ENCODE measurements around the gene EXOC5. TPM values are rescaled to one million over a fixed set of nuclear protein-coding genes. Genes with fewer than 3 reads are reported as not detected.
"Not testable (repeated sequence)": the region's sequence is repeated elsewhere in the genome, so short reads cannot be mapped to it uniquely, and the experiment has no call there.

Gene EXOC5
- polyA plus RNA-seq, 1 donor (not counting 4 experiments of a cell fraction or from before 2014, with no cell fraction given) = 48.2 TPM

DNA sequence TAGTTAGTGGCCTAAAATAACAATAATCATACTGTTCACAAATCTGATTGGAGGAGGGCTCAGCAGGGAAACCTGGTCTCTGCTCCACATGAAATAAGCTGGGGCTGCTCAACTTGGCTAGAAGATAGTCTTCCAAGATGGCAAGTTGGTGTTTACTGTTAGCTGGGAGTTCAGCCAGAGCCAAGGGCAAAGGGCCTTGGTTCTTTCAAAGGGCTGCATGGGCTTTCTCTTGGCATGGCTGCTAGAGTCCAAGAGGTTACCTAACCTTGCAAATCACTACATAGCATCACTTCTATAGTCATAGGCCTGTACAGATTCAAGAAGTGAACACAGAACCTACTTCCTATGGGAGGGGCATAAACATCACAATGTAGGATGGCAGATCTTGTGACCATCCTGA, 7.1 kb downstream of the EXOC5 start:
- peaks cover 83% of the 10 kb centered on the region for H3K79me2 ChIP-seq (ENCODE audit: control insufficient read depth, insufficient read depth, low read length)
- DNase-seq (ENCODE audit: low read depth, low spot score) (no peak), FAIRE-seq (no peak)
- H3K27ac ChIP-seq (ENCODE audit: control insufficient read depth, insufficient read depth, low read length) = no peak overlapping the region
- peaks cover 2% of the 10 kb centered on the region for H4K20me1 ChIP-seq (ENCODE audit: control insufficient read depth, extremely low read depth, insufficient read depth, low read length)
- dilution Hi-C loops (cut with MboI; ENCODE audit: extremely low pct_ligation_motif_present, low sequenced_read_pairs) = no loop called here
- no peak overlapping the region for H3K4me2 ChIP-seq (ENCODE audit: control insufficient read depth, extremely low read depth, insufficient read depth, low read depth, low read length)
- H3K4me3 ChIP-seq (ENCODE audit: control insufficient read depth in 2 of 3, extremely low read depth in 1 of 3, insufficient read depth in 2 of 3, low read depth in 1 of 3, low read length in 3 of 3) = no peak overlapping the region
- H3K9me1 ChIP-seq (ENCODE audit: control insufficient read depth, extremely low read depth, insufficient read depth, low read length) = peaks cover 2% of the 10 kb centered on the region
- no peaks in the 10 kb centered on the region for H3K27me3 ChIP-seq (ENCODE audit: control insufficient read depth, extremely low read depth, insufficient read depth, low read length)
- H3K9me3 ChIP-seq (ENCODE audit: control insufficient read depth, low read depth, low read length) = no peaks in the 10 kb centered on the region
- no peak overlapping the region for H3K9ac ChIP-seq (ENCODE audit: control insufficient read depth, extremely low read depth, insufficient read depth, low read length)
- TF ChIP-seq EZH2 (IDR thresholded peaks at IDR 0.05; ENCODE audit: low read length) = no peak
- no peak for TF ChIP-seq CTCF (optimal IDR thresholded peaks at IDR 0.05 in 1 of 3, IDR thresholded peaks at IDR 0.05 in 1 of 3, conservative IDR thresholded peaks at IDR 0.05 in 1 of 3; ENCODE audit: extremely low read depth in 1 of 3, insufficient read depth in 2 of 3, low read length in 3 of 3)
- H3K4me1 ChIP-seq (ENCODE audit: control insufficient read depth, extremely low read depth, insufficient read depth, low read length) = peaks cover 2% of the 10 kb centered on the region
- H2AFZ ChIP-seq (ENCODE audit: control insufficient read depth, low read length) = no peak overlapping the region
- H3K36me3 ChIP-seq (ENCODE audit: control insufficient read depth in 2 of 2, extremely low read depth in 1 of 2, insufficient read depth in 2 of 2, low read length in 2 of 2) = no peaks in the 10 kb centered on the region

DNA sequence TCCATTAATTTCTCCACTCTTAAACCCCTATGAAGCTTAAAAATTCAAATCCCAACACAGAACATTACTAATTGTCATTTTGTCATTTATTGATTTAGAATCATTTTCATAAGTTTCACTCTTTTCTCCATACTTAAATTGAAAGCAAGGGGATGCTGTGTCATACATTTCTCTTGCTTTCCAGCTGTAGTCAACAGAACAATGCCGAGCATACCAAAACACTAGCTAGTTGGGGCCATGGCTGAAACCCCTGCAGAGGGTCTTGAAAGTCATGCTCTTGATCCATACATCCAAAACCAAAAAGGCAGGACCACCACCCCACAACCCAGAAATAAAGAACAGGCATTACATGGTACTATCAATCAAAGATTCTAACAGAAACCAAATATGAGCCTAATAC, 9.0 kb downstream of the EXOC5 start:
- H3K27ac ChIP-seq (ENCODE audit: control insufficient read depth, insufficient read depth, low read length) = no peak overlapping the region
- no peak overlapping the region for H3K9ac ChIP-seq (ENCODE audit: control insufficient read depth, extremely low read depth, insufficient read depth, low read length)
- no peak overlapping the region for H2AFZ ChIP-seq (ENCODE audit: control insufficient read depth, low read length)
- peaks cover 2% of the 10 kb centered on the region for H3K9me1 ChIP-seq (ENCODE audit: control insufficient read depth, extremely low read depth, insufficient read depth, low read length)
- peaks cover 84% of the 10 kb centered on the region for H3K79me2 ChIP-seq (ENCODE audit: control insufficient read depth, insufficient read depth, low read length)
- FAIRE-seq (no peak), DNase-seq (ENCODE audit: low read depth, low spot score) (no peak)
- H4K20me1 ChIP-seq (ENCODE audit: control insufficient read depth, extremely low read depth, insufficient read depth, low read length) = peaks cover 2% of the 10 kb centered on the region
- TF ChIP-seq CTCF (optimal IDR thresholded peaks at IDR 0.05 in 1 of 3, IDR thresholded peaks at IDR 0.05 in 1 of 3, conservative IDR thresholded peaks at IDR 0.05 in 1 of 3; ENCODE audit: extremely low read depth in 1 of 3, insufficient read depth in 2 of 3, low read length in 3 of 3) (no peak), EZH2 (IDR thresholded peaks at IDR 0.05; ENCODE audit: low read length) (no peak)
- no peaks in the 10 kb centered on the region for H3K9me3 ChIP-seq (ENCODE audit: control insufficient read depth, low read depth, low read length)
- no peaks in the 10 kb centered on the region for H3K36me3 ChIP-seq (ENCODE audit: control insufficient read depth in 2 of 2, extremely low read depth in 1 of 2, insufficient read depth in 2 of 2, low read length in 2 of 2)
- no peaks in the 10 kb centered on the region for H3K27me3 ChIP-seq (ENCODE audit: control insufficient read depth, extremely low read depth, insufficient read depth, low read length)
- no peak overlapping the region for H3K4me3 ChIP-seq (ENCODE audit: control insufficient read depth in 2 of 3, extremely low read depth in 1 of 3, insufficient read depth in 2 of 3, low read depth in 1 of 3, low read length in 3 of 3)
- no peak overlapping the region for H3K4me2 ChIP-seq (ENCODE audit: control insufficient read depth, extremely low read depth, insufficient read depth, low read depth, low read length)
- H3K4me1 ChIP-seq (ENCODE audit: control insufficient read depth, extremely low read depth, insufficient read depth, low read length) = no peaks in the 10 kb centered on the region
- dilution Hi-C loops (cut with MboI; ENCODE audit: extremely low pct_ligation_motif_present, low sequenced_read_pairs) = no loop called here

DNA sequence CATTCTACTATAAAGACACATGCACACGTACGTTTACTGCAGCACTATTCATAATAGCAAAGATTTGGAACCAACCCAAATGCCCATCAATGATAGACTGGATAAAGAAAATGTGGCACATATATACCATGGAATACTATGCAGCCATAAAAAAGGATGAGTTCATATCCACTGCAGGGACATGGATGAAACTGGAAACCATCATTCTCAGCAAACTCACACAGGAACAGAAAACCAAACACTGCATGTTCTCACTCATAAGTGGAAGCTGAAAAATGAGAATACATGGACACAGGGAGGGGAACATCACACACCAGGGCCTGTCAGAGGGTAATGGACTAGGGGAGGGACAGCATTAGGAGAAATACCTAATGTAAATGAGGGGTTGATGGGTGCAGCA, 10.5 kb downstream of the EXOC5 start:
- H3K27me3 ChIP-seq (ENCODE audit: control insufficient read depth, extremely low read depth, insufficient read depth, low read length); H3K27ac ChIP-seq (ENCODE audit: control insufficient read depth, insufficient read depth, low read length); H3K4me3 ChIP-seq (ENCODE audit: control insufficient read depth in 2 of 3, extremely low read depth in 1 of 3, insufficient read depth in 2 of 3, low read depth in 1 of 3, low read length in 3 of 3); FAIRE-seq; H3K4me1 ChIP-seq (ENCODE audit: control insufficient read depth, extremely low read depth, insufficient read depth, low read length); H3K9me3 ChIP-seq (ENCODE audit: control insufficient read depth, low read depth, low read length); DNase-seq (ENCODE audit: low read depth, low spot score); H2AFZ ChIP-seq (ENCODE audit: control insufficient read depth, low read length); H3K36me3 ChIP-seq (ENCODE audit: control insufficient read depth in 2 of 2, extremely low read depth in 1 of 2, insufficient read depth in 2 of 2, low read length in 2 of 2); H3K9ac ChIP-seq (ENCODE audit: control insufficient read depth, extremely low read depth, insufficient read depth, low read length); dilution Hi-C loops (cut with MboI; ENCODE audit: extremely low pct_ligation_motif_present, low sequenced_read_pairs); H3K9me1 ChIP-seq (ENCODE audit: control insufficient read depth, extremely low read depth, insufficient read depth, low read length); H3K4me2 ChIP-seq (ENCODE audit: control insufficient read depth, extremely low read depth, insufficient read depth, low read depth, low read length); H4K20me1 ChIP-seq (ENCODE audit: control insufficient read depth, extremely low read depth, insufficient read depth, low read length): not testable (repeated sequence)
- H3K79me2 ChIP-seq (ENCODE audit: control insufficient read depth, insufficient read depth, low read length) = peaks cover 83% of the 10 kb centered on the region

Measured in keratinocyte (primary cell).